Memory B cell (primary cell): ENCODE data around the gene NINJ2.

Source experiments
- ATAC-seq: fragments of 150-1000 bp; cut with Tn5 transposase; 2 replicates; pipeline ENCODE4 v1.10.0; 2021; ENCODE audit warnings: low read depth, mild to moderate bottlenecking, moderate library complexity
- DNase-seq, 2 donors: peaks; one replicate each; pipeline ENCODE4 v3.0.0; 2022; ENCODE audit warnings: low spot score in 2 of 2
- H3K27ac Mint-ChIP-seq: one replicate; pipeline ENCODE4 v1.8.0; 2022; ENCODE audit warnings: mild to moderate bottlenecking, moderate library complexity, mixed read lengths
- H3K27me3 Mint-ChIP-seq: one replicate; pipeline ENCODE4 v1.8.0; 2022; ENCODE audit warnings: mixed read lengths
- H3K36me3 Mint-ChIP-seq: one replicate; pipeline ENCODE4 v1.8.0; 2022; ENCODE audit warnings: mild to moderate bottlenecking, mixed read lengths
- H3K4me1 Mint-ChIP-seq: one replicate; pipeline ENCODE4 v1.8.0; 2022; ENCODE audit warnings: mixed read lengths
- H3K4me3 Mint-ChIP-seq: one replicate; pipeline ENCODE4 v1.8.0; 2022; ENCODE audit warnings: mild to moderate bottlenecking, moderate library complexity, mixed read lengths
- H3K9me3 Mint-ChIP-seq: one replicate; pipeline ENCODE4 v1.8.0; 2022; ENCODE audit warnings: mixed read lengths

Gene NINJ2

DNA sequence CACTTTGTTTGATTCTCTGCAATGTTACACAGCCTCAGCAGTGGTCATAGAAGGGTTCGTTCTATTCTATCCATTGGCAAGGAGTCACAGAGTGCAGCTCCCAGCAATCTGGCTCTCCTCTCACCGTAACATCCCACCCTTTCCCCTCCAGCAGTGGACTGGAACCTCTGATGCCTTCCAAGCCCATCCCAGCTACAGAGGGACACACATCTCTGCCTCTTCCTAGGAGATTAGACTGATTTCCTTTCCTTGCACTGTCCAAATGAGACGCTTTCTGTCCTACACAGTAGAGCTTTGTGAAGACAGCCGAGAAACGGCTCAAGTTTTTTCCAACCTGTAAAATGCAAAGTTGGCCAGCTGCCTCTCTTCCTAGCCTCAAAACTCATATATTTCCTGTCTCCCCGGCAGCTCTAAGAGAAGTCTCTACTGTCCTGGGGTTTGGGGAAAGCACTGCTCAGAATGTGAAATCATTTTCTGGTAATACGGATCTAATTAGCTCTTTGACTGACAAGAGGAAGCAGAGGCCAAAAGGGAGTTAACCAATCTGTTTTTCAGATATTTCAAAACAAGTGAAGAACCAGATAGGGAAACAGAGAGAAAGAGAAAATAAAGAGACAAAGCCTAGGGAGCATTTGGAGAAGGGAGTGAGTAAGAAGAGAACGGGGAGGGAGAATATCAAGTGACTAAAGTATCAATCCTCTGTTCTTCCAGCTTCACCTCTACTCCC lies 516 bp downstream of the NINJ2 start:
- DNase-seq = no peak
- H3K27me3 Mint-ChIP-seq = no peaks in the 10 kb centered on the region
- no peak for ATAC-seq
- no peaks in the 10 kb centered on the region for H3K36me3 Mint-ChIP-seq
- peak overlapping the region; percentile 11 for H3K4me3 Mint-ChIP-seq
- H3K9me3 Mint-ChIP-seq = no peaks in the 10 kb centered on the region
- no peak overlapping the region for H3K27ac Mint-ChIP-seq
- peaks cover 38% of the 10 kb centered on the region for H3K4me1 Mint-ChIP-seq

DNA sequence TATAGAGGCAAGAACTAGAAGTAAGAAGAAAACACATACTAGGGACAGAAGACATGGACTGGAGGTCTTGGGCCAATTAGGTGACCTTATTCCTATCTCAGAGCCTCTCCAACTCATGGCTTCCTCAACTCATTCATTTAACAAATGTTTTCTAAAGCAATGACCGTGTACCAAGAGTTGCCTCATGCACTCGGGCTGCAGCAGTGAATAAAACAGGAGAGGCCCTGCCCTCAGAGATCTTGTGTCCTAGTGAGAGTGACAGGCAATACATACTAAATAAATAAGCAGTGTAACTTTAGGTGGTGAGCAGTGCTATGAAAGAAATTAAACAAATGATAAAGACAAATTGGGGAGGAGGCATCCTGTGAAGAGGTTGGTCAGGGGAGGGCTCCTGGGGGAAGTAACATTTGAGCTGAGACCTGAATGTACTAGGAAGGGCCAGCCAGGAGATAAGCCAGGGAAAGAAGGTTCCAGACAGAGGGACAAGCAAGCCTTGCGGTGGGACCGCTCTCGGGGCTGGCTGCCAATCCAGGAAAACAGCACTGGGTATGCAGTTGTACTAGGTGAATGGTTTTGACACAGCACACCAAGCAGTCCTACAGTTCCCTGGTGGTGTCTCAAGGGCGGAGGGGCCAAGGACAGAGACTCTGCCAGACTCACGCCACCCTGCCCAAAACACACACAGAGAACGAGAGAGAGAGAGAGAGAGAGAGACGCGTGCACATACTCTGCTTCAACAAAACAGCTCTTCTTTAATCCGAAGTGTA lies 1.3 kb downstream of the NINJ2 start:
- H3K4me1 Mint-ChIP-seq = peaks cover 31% of the 10 kb centered on the region
- ATAC-seq = no peak
- H3K27ac Mint-ChIP-seq = peak overlapping the region; percentile 17
- H3K9me3 Mint-ChIP-seq = no peaks in the 10 kb centered on the region
- peak overlapping the region; percentile 4 for H3K4me3 Mint-ChIP-seq
- H3K27me3 Mint-ChIP-seq = no peaks in the 10 kb centered on the region
- H3K36me3 Mint-ChIP-seq = no peaks in the 10 kb centered on the region
- no peak for DNase-seq

- H3K36me3 Mint-ChIP-seq = no peaks in the 10 kb centered on the region
- peak; percentile 97 for ATAC-seq
- H3K4me3 Mint-ChIP-seq = peak overlapping the region; percentile 12
Measured at GRCh38 chr12:659090-659683, 4.1 kb downstream of the NINJ2 start.

GRCh38 chr12:650983-651382 lies 12.3 kb downstream of the NINJ2 start:
- Mint-ChIP-seq H3K9me3 (no peaks in the 10 kb centered on the region), H3K4me1 (peaks cover 8% of the 10 kb centered on the region), H3K4me3 (no peak overlapping the region), H3K27ac (no peak overlapping the region), H3K36me3 (peaks cover 3% of the 10 kb centered on the region), H3K27me3 (no peaks in the 10 kb centered on the region)
- ATAC-seq (no peak), DNase-seq (no peak)

More at GRCh38 chr12:659090-659683, 4.1 kb downstream of the NINJ2 start:
- Mint-ChIP-seq H3K4me1 (peaks cover 20% of the 10 kb centered on the region), H3K9me3 (no peaks in the 10 kb centered on the region), H3K27ac (peak overlapping the region; percentile 6), H3K27me3 (no peaks in the 10 kb centered on the region)
- DNase-seq = no peak

DNA sequence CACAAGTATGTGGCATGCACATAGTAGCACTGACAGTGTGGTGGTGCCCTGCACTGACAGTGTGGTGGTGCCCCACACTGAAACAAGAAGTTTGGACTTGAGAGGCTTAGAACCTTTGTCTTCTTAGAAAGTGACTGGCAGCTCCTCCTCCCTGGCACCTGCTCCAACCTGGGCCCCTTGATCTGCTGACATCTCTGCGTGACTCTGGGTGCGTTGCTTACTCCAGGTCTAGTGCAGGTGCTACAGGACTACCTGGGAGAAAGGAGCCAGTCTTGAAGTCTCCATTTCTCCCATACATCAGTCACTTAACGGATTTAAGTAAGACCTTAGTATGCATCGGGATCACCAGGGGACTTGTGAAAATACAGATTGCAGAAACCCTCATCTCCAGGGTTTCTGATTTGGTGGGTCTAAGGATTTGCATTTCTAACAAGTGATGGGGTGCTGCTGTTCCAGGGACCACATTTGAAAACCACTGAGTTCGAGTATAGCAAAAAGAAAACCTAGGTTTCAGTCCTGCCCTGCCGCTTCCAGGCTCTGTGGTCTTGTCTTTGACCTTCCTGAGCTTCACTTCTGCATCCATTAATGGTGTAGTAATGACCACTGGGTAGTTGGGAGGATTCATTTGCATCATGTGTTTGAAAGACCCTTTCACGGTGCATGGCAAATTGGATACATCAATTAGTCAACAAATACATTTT lies 15.7 kb downstream of the NINJ2 start:
- Mint-ChIP-seq H3K9me3 (no peaks in the 10 kb centered on the region), H3K4me3 (no peak overlapping the region), H3K36me3 (peaks cover 3% of the 10 kb centered on the region), H3K27ac (no peak overlapping the region), H3K4me1 (peaks cover 19% of the 10 kb centered on the region), H3K27me3 (no peaks in the 10 kb centered on the region)
- ATAC-seq (no peak), DNase-seq (no peak)

DNA sequence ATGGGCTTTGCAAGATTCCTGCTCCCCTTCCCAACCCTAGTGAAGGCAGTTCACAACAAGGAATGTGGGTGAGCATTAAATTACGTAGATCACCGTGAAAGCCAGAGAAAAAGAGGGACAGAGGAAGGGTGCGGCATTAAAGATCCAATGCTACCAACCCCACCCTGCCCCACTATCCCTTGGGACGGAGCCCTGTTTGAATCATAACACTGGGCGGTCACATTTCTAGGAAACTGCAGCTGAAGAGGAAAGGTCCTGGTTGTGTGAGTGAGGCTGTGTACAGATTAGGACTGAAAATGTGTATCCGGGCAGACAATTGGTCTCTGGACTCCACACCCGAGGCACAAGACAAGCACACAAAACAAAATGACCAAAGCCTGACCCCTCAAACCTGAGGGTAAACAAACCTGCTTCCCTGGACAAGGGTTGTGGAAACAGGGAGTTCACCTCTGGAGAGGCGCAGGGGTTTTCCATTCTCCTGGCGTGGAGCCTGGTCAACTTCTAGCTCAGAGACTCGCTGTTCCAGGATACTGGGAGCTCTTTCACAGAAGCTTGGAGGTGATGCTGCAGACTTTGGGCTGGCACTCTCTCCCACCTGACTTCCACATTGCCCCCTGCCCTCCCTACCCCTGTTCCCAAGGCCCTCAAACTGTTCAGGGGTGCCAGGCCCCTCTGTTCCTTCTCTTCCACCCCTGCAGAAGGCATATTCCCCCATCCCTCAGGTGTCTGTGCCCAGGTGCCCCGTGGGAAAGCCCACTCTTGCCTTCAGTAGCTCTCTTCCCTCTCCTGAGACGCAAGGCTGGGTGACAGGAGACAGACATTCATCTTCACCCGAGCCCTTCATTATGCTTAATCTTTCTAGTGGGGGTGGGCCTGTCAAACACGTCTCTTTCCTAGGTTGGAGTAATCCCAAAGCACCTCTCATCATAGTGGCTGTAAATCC lies 16.5 kb downstream of the NINJ2 start:
- Mint-ChIP-seq H3K27ac (no peak overlapping the region), H3K27me3 (no peaks in the 10 kb centered on the region), H3K36me3 (peaks cover 3% of the 10 kb centered on the region), H3K9me3 (no peaks in the 10 kb centered on the region), H3K4me3 (no peak overlapping the region), H3K4me1 (peaks cover 19% of the 10 kb centered on the region)
- ATAC-seq = no peak
- DNase-seq = no peak

- peaks cover 3% of the 10 kb centered on the region for H3K36me3 Mint-ChIP-seq
- H3K4me3 Mint-ChIP-seq = no peak overlapping the region
- H3K27me3 Mint-ChIP-seq = no peaks in the 10 kb centered on the region
- DNase-seq (no peak), ATAC-seq (no peak)
- H3K27ac Mint-ChIP-seq = no peak overlapping the region
- peaks cover 16% of the 10 kb centered on the region for H3K4me1 Mint-ChIP-seq
- H3K9me3 Mint-ChIP-seq = no peaks in the 10 kb centered on the region
Measured at GRCh38 chr12:645563-646071, 17.6 kb downstream of the NINJ2 start.

- DNase-seq = no peak
Measured at GRCh38 chr12:644818-645552, 18.3 kb downstream of the NINJ2 start.

GRCh38 chr12:644303-644639 lies 19.0 kb downstream of the NINJ2 start:
- H3K4me3 Mint-ChIP-seq = peak overlapping the region; percentile 85
- DNase-seq = no peak
- no peak for ATAC-seq
- no peaks in the 10 kb centered on the region for H3K9me3 Mint-ChIP-seq
- no peaks in the 10 kb centered on the region for H3K27me3 Mint-ChIP-seq
- peak overlapping the region; percentile 91 for H3K27ac Mint-ChIP-seq
- peaks cover 25% of the 10 kb centered on the region for H3K4me1 Mint-ChIP-seq
- peaks cover 3% of the 10 kb centered on the region for H3K36me3 Mint-ChIP-seq

More at GRCh38 chr12:644818-645552, 18.3 kb downstream of the NINJ2 start:
- H3K9me3 Mint-ChIP-seq = no peaks in the 10 kb centered on the region
- ATAC-seq = no peak
- peaks cover 19% of the 10 kb centered on the region for H3K4me1 Mint-ChIP-seq
- H3K36me3 Mint-ChIP-seq = peaks cover 3% of the 10 kb centered on the region
- H3K4me3 Mint-ChIP-seq = no peak overlapping the region
- H3K27ac Mint-ChIP-seq = no peak overlapping the region
- no peaks in the 10 kb centered on the region for H3K27me3 Mint-ChIP-seq

DNA sequence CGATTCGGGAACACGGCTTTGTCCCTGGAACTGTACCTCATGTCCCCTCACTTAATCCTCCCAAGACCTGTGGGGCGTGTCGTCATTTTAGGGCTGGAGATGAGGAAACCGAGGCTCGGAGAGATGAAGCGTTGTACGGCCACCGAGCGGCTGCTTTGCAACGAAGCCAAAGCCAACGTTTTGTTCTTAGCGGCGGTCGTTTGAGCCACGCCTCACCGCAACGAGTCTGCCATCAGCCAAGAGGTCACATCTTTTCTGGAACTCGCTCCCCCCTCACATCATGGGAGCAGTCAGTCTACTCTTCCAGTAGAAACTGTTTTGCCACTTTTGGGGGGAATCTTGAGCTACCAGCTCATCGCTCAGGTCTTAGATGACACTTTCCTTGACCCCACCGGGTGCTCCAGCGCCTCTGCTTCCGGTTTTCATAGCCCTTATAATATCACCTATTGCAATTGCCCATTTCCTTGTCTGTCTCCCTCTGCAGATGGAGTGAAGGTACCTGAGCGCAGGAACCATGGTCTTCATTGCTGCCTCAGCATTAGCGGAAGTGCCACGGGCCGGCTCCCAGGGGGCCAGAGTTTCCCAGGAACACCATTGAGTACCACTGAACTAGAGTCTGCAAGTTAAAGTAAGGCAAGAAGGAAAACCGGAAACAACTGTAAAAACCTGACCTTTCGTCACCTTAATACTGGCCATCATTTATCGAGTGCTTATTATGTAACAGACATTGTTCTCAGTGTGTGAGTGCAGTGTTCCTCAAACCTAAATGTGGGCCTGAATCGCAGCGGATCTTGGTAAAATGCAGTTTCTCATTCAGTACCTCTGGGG lies 19.6 kb downstream of the NINJ2 start:
- Mint-ChIP-seq H3K9me3 (no peaks in the 10 kb centered on the region), H3K36me3 (peaks cover 3% of the 10 kb centered on the region), H3K27ac (peak overlapping the region; percentile 91), H3K4me3 (peak overlapping the region; percentile 85), H3K4me1 (peaks cover 30% of the 10 kb centered on the region), H3K27me3 (no peaks in the 10 kb centered on the region)
- ATAC-seq (peak; percentile 7), DNase-seq (no peak)

DNA sequence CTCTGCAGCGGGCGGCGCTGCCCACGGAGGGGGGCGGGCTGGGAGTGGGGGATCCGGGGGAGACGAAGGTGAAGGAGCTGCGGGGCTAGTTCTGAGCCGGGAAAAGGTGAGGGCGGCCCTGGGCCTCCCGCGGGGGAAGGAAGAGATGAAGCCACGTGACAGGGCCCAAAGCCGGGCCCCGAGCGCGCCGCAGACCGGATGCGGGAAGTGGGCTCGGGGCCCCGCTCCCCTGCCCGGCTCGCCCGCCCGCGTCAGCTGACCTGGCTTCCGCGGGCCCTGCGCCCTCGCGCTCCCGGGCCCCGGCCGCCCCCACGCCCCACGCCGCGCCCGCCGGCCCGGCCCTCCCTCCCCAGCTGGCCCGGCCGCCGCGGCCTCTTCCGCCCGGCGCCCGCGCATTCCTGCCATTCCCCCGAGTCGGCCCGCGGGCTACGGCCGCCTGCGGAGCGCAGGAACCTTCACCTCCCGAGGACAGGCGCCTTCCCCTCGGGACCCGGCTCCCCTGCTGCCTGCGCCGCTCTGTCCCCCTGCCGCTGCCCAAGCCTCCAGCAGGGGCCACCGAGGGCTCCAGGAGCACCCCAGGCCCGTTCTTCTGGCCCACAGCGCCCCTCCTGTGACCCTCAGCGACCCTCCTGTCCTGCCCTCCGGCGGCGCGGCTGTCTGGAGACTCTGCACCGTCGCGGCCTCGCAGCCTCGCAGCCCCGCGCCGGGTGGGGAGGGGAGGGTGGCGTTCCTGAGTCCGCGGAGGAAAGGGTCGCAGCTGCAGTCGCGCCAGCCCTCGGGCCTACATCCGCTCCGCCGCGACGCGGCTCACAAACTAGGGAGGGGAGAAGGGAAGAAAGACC lies 20.4 kb downstream of the NINJ2 start:
- H3K4me3 Mint-ChIP-seq = peak overlapping the region; percentile 85
- no peaks in the 10 kb centered on the region for H3K27me3 Mint-ChIP-seq
- DNase-seq (peak; percentile 45 to 60), ATAC-seq (peak; percentile 68)
- no peaks in the 10 kb centered on the region for H3K9me3 Mint-ChIP-seq
- peaks cover 30% of the 10 kb centered on the region for H3K4me1 Mint-ChIP-seq
- H3K36me3 Mint-ChIP-seq = peaks cover 3% of the 10 kb centered on the region
- H3K27ac Mint-ChIP-seq = peak overlapping the region; percentile 91
